CD4-positive, alpha-beta memory T cell (primary cell): Measurements from ENCODE around the gene MAP2K3. TPM values are rescaled to one million over a fixed set of nuclear protein-coding genes. Genes with fewer than 3 reads are reported as not detected.
"Not testable (repeated sequence)": the region's sequence is repeated elsewhere in the genome, so short reads cannot be mapped to it uniquely, and the experiment has no call there.

Source experiments
- CTCF ChIA-PET: fragments of 350-600 bp; sonication (Branson Sonifier 250); formaldehyde crosslinking; loops from one replicate; lab custom pipeline; 2021; ENCODE audit warnings: inconsistent platforms; ENCODE audit not compliant: partially characterized antibody; lab: Charles Lee
- POLR2A ChIA-PET: fragments of 350-600 bp; sonication (Branson Sonifier 250); formaldehyde crosslinking; loops from one replicate; lab custom pipeline; 2021; ENCODE audit not compliant: partially characterized antibody; lab: Charles Lee
- DNase-seq, 5 donors: peaks; one replicate each; pipeline versions ENCODE4 v3.0.0 to v3.0.0-alpha.2; 2020 to 2022; ENCODE audit warnings: mixed read lengths in 1 of 5
- H3K27ac ChIP-seq: one replicate; pipeline ENCODE4 v1.7.0; 2013; ENCODE audit warnings: low read depth, low read length
- H3K27me3 ChIP-seq: 2 replicates; pipeline ENCODE4 v1.7.0; 2013; ENCODE audit warnings: mild to moderate bottlenecking, low read length, moderate library complexity; ENCODE audit not compliant: insufficient read depth
- H3K36me3 ChIP-seq: 2 replicates; pipeline ENCODE4 v1.7.0; 2013; ENCODE audit warnings: mild to moderate bottlenecking, low read length, moderate library complexity; ENCODE audit not compliant: insufficient read depth
- H3K4me1 ChIP-seq: 2 replicates; pipeline ENCODE4 v1.7.0; 2013; ENCODE audit warnings: mild to moderate bottlenecking, low read length, moderate library complexity; ENCODE audit not compliant: insufficient read depth
- H3K4me3 ChIP-seq, 2 donors: one replicate each; pipeline ENCODE4 v1.7.0; 2013; ENCODE audit warnings: low read length in 2 of 2, mild to moderate bottlenecking in 1 of 2
- H3K9me3 ChIP-seq, 2 donors: one replicate each; pipeline ENCODE4 v1.7.0; 2013; ENCODE audit warnings: low read length in 2 of 2, control low read depth in 1 of 2; ENCODE audit not compliant: control insufficient read depth in 1 of 2
- H3K27ac Mint-ChIP-seq, 7 donors: one replicate each; pipeline ENCODE4 v1.8.0; 2020 to 2021; ENCODE audit warnings: mixed read lengths in 7 of 7, mild to moderate bottlenecking in 6 of 7, inconsistent platforms in 3 of 7, moderate library complexity in 3 of 7
- H3K27me3 Mint-ChIP-seq, 2 donors: one replicate each; pipeline ENCODE4 v1.8.0; 2020 to 2021; ENCODE audit warnings: mixed read lengths in 2 of 2
- H3K36me3 Mint-ChIP-seq, 2 donors: one replicate each; pipeline ENCODE4 v1.8.0; 2020 to 2021; ENCODE audit warnings: mixed read lengths in 2 of 2, inconsistent platforms in 1 of 2, mild to moderate bottlenecking in 1 of 2
- H3K4me1 Mint-ChIP-seq, 4 donors: one replicate each; pipeline ENCODE4 v1.8.0; 2020 to 2021; ENCODE audit warnings: mixed read lengths in 4 of 4, mild to moderate bottlenecking in 1 of 4
- H3K4me3 Mint-ChIP-seq, 8 donors: one replicate each; pipeline ENCODE4 v1.8.0; 2020 to 2021; ENCODE audit warnings: mixed read lengths in 8 of 8, mild to moderate bottlenecking in 7 of 8, moderate library complexity in 6 of 8, inconsistent platforms in 3 of 8
- H3K9me3 Mint-ChIP-seq, 8 donors: one replicate each; pipeline ENCODE4 v1.8.0; 2020 to 2021; ENCODE audit warnings: mixed read lengths in 8 of 8, mild to moderate bottlenecking in 5 of 8, inconsistent platforms in 3 of 8, moderate library complexity in 1 of 8
- intact Hi-C: fragments of 100-400 bp; cut with micrococcal nuclease; formaldehyde crosslinking; loops from one replicate; pipeline ENCODE4 v1.15.1; 2023
- polyA plus RNA-seq, 2 donors: library from polyadenylated mRNA; unstranded; fragments of 300-500 nt; fragmentation: Illumina TruSeq; gene quantifications; one replicate each; pipeline ENCODE4 v1.2.3, GENCODE V29; 2021
- total RNA-seq, 2 experiments: library from RNA; stranded (reverse); gene quantifications; one replicate each; pipeline ENCODE4 v1.2.3, GENCODE V29; 2021

Gene MAP2K3
- total and polyA plus RNA-seq, 4 experiments from 2014 or later, result 48.5 to 88.9 (median 57.9) TPM

DNA sequence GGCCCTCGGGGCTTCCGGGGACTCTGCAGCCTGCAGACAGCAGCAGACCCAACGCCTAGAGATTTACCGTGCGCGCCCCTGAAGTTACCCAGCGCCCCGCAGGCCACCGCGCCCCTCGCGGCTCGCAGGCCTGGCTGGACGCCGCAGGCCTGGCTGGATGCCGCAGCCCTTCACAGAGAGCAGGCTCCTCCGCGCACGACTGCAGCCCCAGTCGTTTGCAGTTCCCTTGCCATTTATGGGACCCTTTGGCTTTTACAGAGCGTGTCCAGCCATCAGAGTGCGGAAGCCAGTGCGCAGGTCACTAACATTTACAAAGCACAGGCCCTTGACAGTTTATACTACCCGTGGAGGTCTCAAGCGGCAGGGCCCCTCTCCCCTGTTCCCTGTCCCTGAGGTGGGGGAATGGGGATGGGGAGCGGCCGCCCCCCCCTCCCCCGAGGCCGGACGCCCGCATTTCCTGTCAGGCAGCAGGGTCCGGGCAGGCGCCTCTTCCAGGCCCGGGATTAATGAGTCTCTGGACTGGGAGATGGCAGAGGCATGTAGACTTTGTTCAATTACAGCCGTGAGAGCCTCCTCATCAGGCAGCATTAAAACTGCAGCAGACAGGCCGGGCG is 32.5 kb downstream of the MAP2K3 start:
- intact Hi-C loops, H3K9me3 ChIP-seq, H3K27ac Mint-ChIP-seq, H3K9me3 Mint-ChIP-seq, CTCF ChIA-PET, H3K4me1 Mint-ChIP-seq, H3K27ac ChIP-seq, POLR2A ChIA-PET, H3K36me3 ChIP-seq, H3K27me3 Mint-ChIP-seq, H3K27me3 ChIP-seq, H3K4me3 ChIP-seq, H3K4me1 ChIP-seq, H3K4me3 Mint-ChIP-seq: not testable (repeated sequence)
- peaks cover 0 to 20% of the 10 kb centered on the region in 2 donors for H3K36me3 Mint-ChIP-seq
- peak in 1 of 5 donors; percentile 9 for DNase-seq

DNA sequence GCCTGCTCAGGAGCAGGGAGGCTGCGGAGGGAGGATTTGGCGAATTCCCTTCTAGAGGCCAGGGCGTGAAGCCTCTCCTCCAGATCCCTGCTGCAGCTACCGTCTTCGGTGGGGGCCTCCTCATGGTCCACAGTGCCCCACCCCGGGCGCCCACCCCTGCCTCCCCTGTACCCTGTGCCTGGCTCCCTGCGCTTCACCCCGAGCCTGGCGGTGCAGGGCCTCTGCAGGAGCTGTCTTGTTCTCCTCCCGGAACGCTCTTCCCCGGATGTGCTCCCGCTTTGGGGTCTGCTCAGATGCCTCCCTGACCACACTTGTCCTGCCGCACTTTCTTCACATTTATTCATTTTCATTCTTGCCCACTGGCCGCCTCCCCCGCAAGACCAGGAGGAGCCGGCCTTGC is 33.3 kb downstream of the MAP2K3 start:
- Mint-ChIP-seq H3K36me3 (peaks cover 0 to 14% of the 10 kb centered on the region in 2 donors), H3K27ac (peak overlapping the region in 1 of 7 donors; percentile 32), H3K4me3 (peak overlapping the region in 1 of 8 donors; percentile 21)
- H3K36me3 ChIP-seq, H3K27ac ChIP-seq, H3K4me1 Mint-ChIP-seq, H3K9me3 ChIP-seq, H3K9me3 Mint-ChIP-seq, H3K27me3 ChIP-seq, H3K4me1 ChIP-seq, intact Hi-C loops, H3K27me3 Mint-ChIP-seq, H3K4me3 ChIP-seq, POLR2A ChIA-PET, DNase-seq: not testable (repeated sequence)
- CTCF ChIA-PET, result interaction anchor here (1.8 kb wide), 1 partner anchor 42 kb away, joined by 6 read pairs; no protein-coding TSS in a partner anchor

DNA sequence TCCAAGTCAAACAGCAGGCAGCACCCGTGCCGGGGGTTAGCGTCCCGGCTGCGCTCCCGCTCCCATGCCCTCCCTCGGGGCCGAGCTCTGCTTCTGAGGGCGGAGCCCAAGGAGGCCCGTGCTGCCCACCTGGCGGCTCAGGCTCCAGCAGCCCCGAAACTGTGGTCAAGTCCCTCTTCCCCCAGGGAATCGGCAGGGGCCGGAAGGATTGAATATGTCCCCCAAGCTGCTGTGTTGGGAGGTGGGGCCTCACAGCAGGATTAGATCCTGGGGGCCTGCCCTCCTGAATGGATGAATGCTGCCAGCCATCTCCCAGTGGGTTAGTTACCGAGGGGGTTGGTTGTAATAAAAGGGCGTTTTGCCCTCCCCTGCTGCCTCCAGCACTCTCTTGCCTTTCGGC is 33.9 kb downstream of the MAP2K3 start:
- Histone ChIP-seq H3K27me3 (no peaks in the 10 kb centered on the region), H3K9me3 (no peaks in the 10 kb centered on the region), H3K36me3 (no peaks in the 10 kb centered on the region), H3K4me3 (no peak overlapping the region), H3K4me1 (no peaks in the 10 kb centered on the region), H3K27ac (no peak overlapping the region)
- DNase-seq, result no peak
- ChIA-PET CTCF (interaction anchor here (1.8 kb wide), 1 partner anchor 42 kb away, joined by 6 read pairs; no protein-coding TSS in a partner anchor), POLR2A (no interaction called here)
- Mint-ChIP-seq H3K9me3 (peaks cover 0 to 2% (median 0%) of the 10 kb centered on the region in 8 donors), H3K36me3 (peaks cover 0 to 11% of the 10 kb centered on the region in 2 donors), H3K4me1 (peaks cover 4 to 8% (median 6%) of the 10 kb centered on the region in 4 donors), H3K27me3 (no peaks in the 10 kb centered on the region), H3K4me3 (no peak overlapping the region), H3K27ac (peak overlapping the region in 1 of 7 donors; percentile 74)
- intact Hi-C loops, result no loop called here

DNA sequence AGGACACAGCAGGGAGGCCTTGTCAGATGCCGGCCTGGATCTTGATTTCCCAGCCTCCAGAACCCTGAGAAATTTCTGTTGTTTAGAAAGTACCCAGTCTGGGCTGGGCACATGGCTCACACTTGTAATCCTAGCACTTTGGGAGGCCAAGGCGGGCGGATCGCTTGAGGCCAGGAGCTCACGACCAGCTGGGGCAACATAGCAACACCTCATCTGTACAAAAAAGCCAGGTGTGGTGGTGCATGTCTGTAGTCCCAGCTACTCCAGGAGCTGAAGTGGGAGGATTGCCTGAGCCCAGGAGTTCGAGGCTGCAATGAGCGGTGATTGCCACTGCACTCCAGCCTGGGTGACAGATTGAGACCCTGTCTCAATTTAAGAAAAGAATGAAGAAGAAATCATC is 34.3 kb downstream of the MAP2K3 start:
- DNase-seq, H3K4me3 Mint-ChIP-seq: not testable (repeated sequence)

DNA sequence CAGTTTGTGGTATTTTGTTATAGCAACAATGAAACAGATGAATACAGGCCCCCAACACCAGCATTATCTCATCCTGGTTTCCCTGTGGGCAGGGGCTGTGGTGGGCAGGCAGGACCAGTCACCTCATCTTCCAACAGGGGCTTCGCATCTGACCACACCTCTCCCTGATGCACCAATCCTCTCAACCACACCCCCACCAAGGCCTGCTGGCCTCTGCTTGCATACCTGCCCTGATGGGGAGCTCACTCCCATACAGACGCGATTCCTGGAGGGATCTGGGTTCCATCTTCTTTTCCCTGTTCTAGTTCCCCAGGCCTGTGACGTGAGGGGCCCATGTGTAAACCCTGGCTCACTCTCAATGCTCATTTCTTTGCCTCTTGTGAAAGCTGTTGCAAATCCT is 34.7 kb downstream of the MAP2K3 start:
- H3K9me3 ChIP-seq, H3K4me1 Mint-ChIP-seq, intact Hi-C loops, H3K4me1 ChIP-seq, H3K36me3 ChIP-seq, H3K36me3 Mint-ChIP-seq, POLR2A ChIA-PET, H3K27me3 ChIP-seq, H3K9me3 Mint-ChIP-seq, H3K27ac ChIP-seq, H3K27me3 Mint-ChIP-seq, H3K4me3 Mint-ChIP-seq, H3K4me3 ChIP-seq, DNase-seq: not testable (repeated sequence)
- CTCF ChIA-PET, result interaction anchor here (1.8 to 2.3 kb wide), 2 partner anchors 43 to 193 kb away, joined by 6 to 11 read pairs; no protein-coding TSS in a partner anchor
- H3K27ac Mint-ChIP-seq, result peak overlapping the region in 3 of 7 donors; percentile 27 to 74 (median 31)

More for the DNA sequence above, 34.3 kb downstream of the MAP2K3 start:
- H3K27me3 ChIP-seq, H3K27ac ChIP-seq, H3K9me3 ChIP-seq, H3K27me3 Mint-ChIP-seq, H3K4me1 ChIP-seq, H3K36me3 Mint-ChIP-seq, H3K9me3 Mint-ChIP-seq, POLR2A ChIA-PET, H3K4me1 Mint-ChIP-seq, intact Hi-C loops, H3K4me3 ChIP-seq, H3K36me3 ChIP-seq: not testable (repeated sequence)
- peak overlapping the region in 2 of 7 donors; percentile 31 to 74 for H3K27ac Mint-ChIP-seq
- CTCF ChIA-PET, result interaction anchor here (1.8 to 2.3 kb wide), 2 partner anchors 43 to 194 kb away, joined by 6 to 11 read pairs; no protein-coding TSS in a partner anchor

DNA sequence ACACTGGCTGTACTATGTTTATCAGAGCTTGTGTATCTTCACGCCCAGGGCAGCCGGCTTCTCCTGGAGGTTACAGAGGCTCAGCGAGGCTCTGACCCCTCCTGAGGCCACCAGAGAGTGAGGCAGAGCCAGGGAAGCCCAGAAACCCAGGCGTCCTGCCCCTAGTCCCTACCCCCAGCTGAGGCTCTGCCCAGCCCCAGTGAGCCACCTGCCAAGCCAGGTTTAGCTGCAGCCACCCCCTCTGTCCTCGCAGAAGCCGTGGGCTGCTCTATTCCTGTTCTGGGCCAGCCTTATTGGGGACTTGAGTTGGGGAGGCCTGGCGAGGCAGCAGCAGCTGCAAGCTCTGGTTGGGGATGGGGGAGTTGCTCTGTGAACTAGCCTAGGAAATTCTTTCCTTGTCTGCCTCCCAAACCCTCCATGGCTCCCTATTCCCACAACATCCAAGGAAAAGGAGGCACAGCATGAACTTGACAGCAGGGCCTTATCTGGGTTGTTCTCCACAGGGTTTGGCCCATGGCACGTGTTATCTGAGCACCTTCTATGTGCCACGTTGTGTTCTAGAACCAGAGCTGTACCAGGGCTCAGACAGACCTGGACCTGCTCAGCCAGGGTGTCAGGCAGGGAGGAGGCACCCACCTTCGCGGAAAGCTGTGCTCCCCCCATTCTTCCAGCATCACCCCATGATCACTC is 35.3 kb downstream of the MAP2K3 start:
- DNase-seq, H3K27me3 Mint-ChIP-seq, H3K36me3 Mint-ChIP-seq, H3K36me3 ChIP-seq, H3K4me1 ChIP-seq, H3K4me3 Mint-ChIP-seq, H3K4me3 ChIP-seq, H3K9me3 ChIP-seq, H3K9me3 Mint-ChIP-seq, H3K27ac ChIP-seq, H3K4me1 Mint-ChIP-seq, H3K27me3 ChIP-seq, POLR2A ChIA-PET: not testable (repeated sequence)
- H3K27ac Mint-ChIP-seq, result peak overlapping the region in 2 of 7 donors; percentile 60 to 74
- CTCF ChIA-PET, result interaction anchor here (1.8 to 2.3 kb wide), 2 partner anchors 44 to 193 kb away, joined by 6 to 11 read pairs; no protein-coding TSS in a partner anchor
- intact Hi-C loops, result loop anchor here (5.0 kb wide), 1 partner anchor 192 kb away; no protein-coding TSS in a partner anchor

DNA sequence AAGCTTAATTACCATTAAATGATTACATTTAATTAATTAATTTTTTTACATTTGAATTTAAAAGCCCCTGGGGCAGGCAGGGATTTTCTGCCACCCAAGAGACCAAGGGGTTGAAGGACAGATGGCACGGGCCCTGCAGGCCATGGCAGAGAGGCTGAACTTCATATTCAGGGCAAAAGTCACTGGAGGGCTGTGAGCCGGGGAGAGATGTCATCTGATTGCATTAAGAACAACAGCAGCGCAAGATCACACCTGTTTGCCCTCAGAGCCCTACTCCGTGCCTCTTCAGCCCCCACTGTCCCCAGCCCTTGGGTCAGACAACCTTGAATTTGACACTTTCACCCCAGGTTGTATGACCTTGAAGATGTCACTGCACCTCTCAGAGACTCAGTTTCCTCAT is 35.9 kb downstream of the MAP2K3 start:
- H3K27me3 ChIP-seq, H3K4me1 ChIP-seq, H3K27ac ChIP-seq, H3K4me3 Mint-ChIP-seq, H3K9me3 Mint-ChIP-seq, H3K36me3 ChIP-seq, H3K9me3 ChIP-seq, H3K36me3 Mint-ChIP-seq, POLR2A ChIA-PET, H3K4me1 Mint-ChIP-seq, H3K4me3 ChIP-seq, H3K27me3 Mint-ChIP-seq, DNase-seq, H3K27ac Mint-ChIP-seq: not testable (repeated sequence)
- CTCF ChIA-PET, result interaction anchor here (2.3 kb wide), 1 partner anchor 192 kb away, joined by 11 read pairs; no protein-coding TSS in a partner anchor
- intact Hi-C loops, result loop anchor here (5.0 kb wide), 1 partner anchor 192 kb away; no protein-coding TSS in a partner anchor
